H1 (cell line): ENCODE measurements around the gene ADAM12. TPM values are rescaled to one million over a fixed set of nuclear protein-coding genes. Genes with fewer than 3 reads are reported as not detected.

Experiments used
- CTCF ChIA-PET: fragments of 300-600 bp; sonication (Branson Sonifier 250); formaldehyde crosslinking; loops from one replicate; lab custom pipeline; 2021; ENCODE audit not compliant: partially characterized antibody; lab: Charles Lee
- POLR2A ChIA-PET: fragments of 300-600 bp; sonication (Branson Sonifier 250); formaldehyde crosslinking; loops from one replicate; lab custom pipeline; 2021; ENCODE audit warnings: inconsistent platforms; ENCODE audit not compliant: partially characterized antibody; lab: Charles Lee
- DNase-seq, 2 experiments: peaks; one replicate each; pipeline versions ENCODE4 v3.0.0 to v3.0.0-alpha.2; 2010 to 2022; ENCODE audit warnings: low spot score in 2 of 2, low read depth in 1 of 2, mixed read lengths in 1 of 2
- FAIRE-seq: peaks from 2 replicates; lab custom pipeline; 2011; peaks lifted over from hg19 to GRCh38; lab: Jason Lieb, UNC
- H2AFZ ChIP-seq: 2 replicates; pipeline ENCODE4 v1.8.1; 2012; ENCODE audit warnings: low read length, inconsistent platforms
- H2AK5ac ChIP-seq: 2 replicates; pipeline ENCODE4 v1.6.1; 2013; ENCODE audit warnings: low read depth, low read length
- H2BK120ac ChIP-seq: replicated peaks from 2 replicates; pipeline ENCODE3; 2013; ENCODE audit warnings: low read depth, low read length, inconsistent platforms
- H2BK12ac ChIP-seq: 2 replicates; pipeline ENCODE4 v1.6.1; 2013; ENCODE audit warnings: low read depth, low read length
- H2BK15ac ChIP-seq: 2 replicates; pipeline ENCODE4 v1.6.1; 2013; ENCODE audit warnings: low read length
- H2BK20ac ChIP-seq: 2 replicates; pipeline ENCODE4 v1.6.1; 2013; ENCODE audit warnings: low read length
- H2BK5ac ChIP-seq: 2 replicates; pipeline ENCODE4 v1.6.1; 2013; ENCODE audit warnings: low read depth, low read length
- H3K14ac ChIP-seq: 2 replicates; pipeline ENCODE4 v1.6.1; 2013; ENCODE audit warnings: inconsistent platforms; ENCODE audit not compliant: insufficient read length
- H3K18ac ChIP-seq: 2 replicates; pipeline ENCODE4 v1.6.1; 2013; ENCODE audit warnings: low read length; ENCODE audit errors: extremely low read depth
- H3K23ac ChIP-seq: 2 replicates; pipeline ENCODE4 v1.6.1; 2013; ENCODE audit warnings: inconsistent platforms; ENCODE audit not compliant: insufficient read length
- H3K23me2 ChIP-seq: 2 replicates; pipeline ENCODE4 v1.6.1; 2013; ENCODE audit warnings: low read depth, low read length
- H3K27ac ChIP-seq: 2 replicates; pipeline ENCODE4 v1.6.1; 2011; ENCODE audit warnings: low read depth, low read length, inconsistent platforms
- H3K27me3 ChIP-seq, 4 experiments: replicated peaks in 1 of 4; 1 replicate in 1 of 4; 2 replicates in 3 of 4; pipeline versions ENCODE4 v1.6.1 to v1.8.1; 2011 to 2013; ENCODE audit warnings: low read length in 3 of 4, mild to moderate bottlenecking in 3 of 4, inconsistent platforms in 2 of 4, mixed read lengths in 2 of 4, moderate library complexity in 1 of 4; ENCODE audit not compliant: control insufficient read depth in 3 of 4, insufficient read depth in 3 of 4; ENCODE audit errors: extremely low read depth in 1 of 4
- H3K36me3 ChIP-seq, 4 experiments: 2 replicates each; pipeline versions ENCODE4 v1.6.1 to v1.8.1; 2011 to 2013; ENCODE audit warnings: mild to moderate bottlenecking in 4 of 4, low read length in 3 of 4, moderate library complexity in 2 of 4, control low read depth in 1 of 4, inconsistent platforms in 1 of 4; ENCODE audit not compliant: insufficient read depth in 4 of 4, control insufficient read depth in 2 of 4
- H3K4ac ChIP-seq: replicated peaks from 2 replicates; pipeline ENCODE3; 2013; ENCODE audit warnings: low read length, low read depth, mixed read lengths, inconsistent platforms; ENCODE audit not compliant: insufficient read length
- H3K4me1 ChIP-seq, 4 experiments: replicated peaks in 1 of 4; 1 replicate in 1 of 4; 2 replicates in 3 of 4; pipeline versions ENCODE4 v1.6.1 to v1.8.1; 2011 to 2013; ENCODE audit warnings: low read length in 3 of 4, inconsistent platforms in 2 of 4, mixed read lengths in 1 of 4; ENCODE audit not compliant: insufficient read depth in 4 of 4, control insufficient read depth in 3 of 4
- H3K4me2 ChIP-seq, 2 experiments: 2 replicates each; pipeline versions ENCODE4 v1.6.1 to v1.8.1; 2011 to 2013; ENCODE audit warnings: low read depth in 2 of 2, low read length in 2 of 2, control low read depth in 1 of 2, inconsistent platforms in 1 of 2, mild to moderate bottlenecking in 1 of 2; ENCODE audit not compliant: insufficient read depth in 1 of 2
- H3K4me3 ChIP-seq, 4 experiments: fragments of 200-600, 300-600 bp in 1 of 4; sonication (generic), shearing (Covaris generic), sonication (Bioruptor Twin) in 1 of 4; 2 replicates each; pipeline versions ENCODE4 v1.5.1 to v1.8.1; 2011 to 2016; ENCODE audit warnings: low read length in 4 of 4, low read depth in 3 of 4, control low read depth in 2 of 4, inconsistent platforms in 2 of 4, mild to moderate bottlenecking in 2 of 4, mixed read lengths in 1 of 4, moderate library complexity in 1 of 4; ENCODE audit not compliant: insufficient read depth in 2 of 4; ENCODE audit errors: extremely low read depth in 1 of 4
- H3K56ac ChIP-seq: replicated peaks from 2 replicates; pipeline ENCODE3; 2013; ENCODE audit warnings: low read depth, mild to moderate bottlenecking, mixed read lengths, low read length, inconsistent platforms; ENCODE audit not compliant: insufficient read length
- H3K79me1 ChIP-seq: 2 replicates; pipeline ENCODE4 v1.6.1; 2013; ENCODE audit warnings: low read depth, low read length, control low read depth
- H3K79me2 ChIP-seq, 2 experiments: 2 replicates each; pipeline versions ENCODE4 v1.6.1 to v1.8.1; 2012 to 2013; ENCODE audit warnings: low read length in 2 of 2, mild to moderate bottlenecking in 2 of 2, inconsistent platforms in 1 of 2; ENCODE audit not compliant: insufficient read depth in 2 of 2, control insufficient read depth in 1 of 2
- H3K9ac ChIP-seq, 4 experiments: replicated peaks in 1 of 4; 1 replicate in 1 of 4; 2 replicates in 3 of 4; pipeline versions ENCODE4 v1.6.1 to v1.8.1; 2011 to 2013; ENCODE audit warnings: low read depth in 3 of 4, low read length in 3 of 4, control low read depth in 2 of 4, mild to moderate bottlenecking in 2 of 4, moderate library complexity in 2 of 4, inconsistent platforms in 1 of 4; ENCODE audit errors: extremely low read depth in 1 of 4
- H3K9me3 ChIP-seq, 2 experiments: 2 replicates each; pipeline versions ENCODE4 v1.6.1 to v1.8.1; 2012 to 2013; ENCODE audit warnings: mild to moderate bottlenecking in 2 of 2, moderate library complexity in 2 of 2, control low read depth in 1 of 2, inconsistent platforms in 1 of 2, low read depth in 1 of 2, low read length in 1 of 2, mixed read lengths in 1 of 2; ENCODE audit not compliant: insufficient read depth in 2 of 2
- H4K20me1 ChIP-seq, 2 experiments: replicated peaks in 1 of 2; 2 replicates each; pipeline versions ENCODE3 to v1.8.1; 2011 to 2013; ENCODE audit warnings: inconsistent platforms in 2 of 2, low read length in 2 of 2, mild to moderate bottlenecking in 1 of 2; ENCODE audit not compliant: insufficient read depth in 2 of 2, control insufficient read depth in 1 of 2
- H4K5ac ChIP-seq: 2 replicates; pipeline ENCODE4 v1.6.1; 2013; ENCODE audit warnings: low read length, low read depth, mixed read lengths, inconsistent platforms; ENCODE audit not compliant: insufficient read length
- H4K8ac ChIP-seq: 2 replicates; pipeline ENCODE4 v1.8.0; 2013; ENCODE audit warnings: mild to moderate bottlenecking, moderate library complexity, low read length, inconsistent platforms; ENCODE audit not compliant: insufficient read depth; ENCODE audit errors: extremely low read depth
- H4K91ac ChIP-seq: replicated peaks from 2 replicates; pipeline ENCODE3; 2013; ENCODE audit warnings: low read length, mixed read lengths, inconsistent platforms; ENCODE audit not compliant: insufficient read length
- BCL11A ChIP-seq, 2 experiments: IDR thresholded peaks; one replicate each; pipeline ENCODE4 v1.6.1; 2011; ENCODE audit warnings: low read depth in 2 of 2, low read length in 2 of 2, mild to moderate bottlenecking in 2 of 2
- CHD2 ChIP-seq: IDR thresholded peaks from 2 replicates; pipeline ENCODE4 v1.6.1; 2012; ENCODE audit warnings: low read length, improper control_type of control experiment
- GTF2F1 ChIP-seq: IDR thresholded peaks from 2 replicates; pipeline ENCODE4 v1.6.1; 2012; ENCODE audit warnings: low read depth, low read length, improper control_type of control experiment, borderline replicate concordance
- KDM1A ChIP-seq: fragments of 200-600, 300-600 bp; sonication (generic); IDR thresholded peaks from 2 replicates; pipeline ENCODE4 v1.7.1; 2016; ENCODE audit warnings: mild to moderate bottlenecking, low read length, borderline replicate concordance
- POLR2A ChIP-seq, 2 experiments: IDR thresholded peaks; 1 replicate in 1 of 2; 2 replicates in 1 of 2; pipeline ENCODE4 v1.6.1; 2011; ENCODE audit warnings: low read depth in 2 of 2, low read length in 2 of 2, mild to moderate bottlenecking in 2 of 2; ENCODE audit errors: control extremely low read depth in 1 of 2
- ZNF274 ChIP-seq: IDR thresholded peaks from 2 replicates; pipeline ENCODE4 v1.7.0; 2012; ENCODE audit warnings: low read length, borderline replicate concordance; ENCODE audit errors: extremely low read depth
- WGBS, 2 experiments: shearing (Covaris generic) in 1 of 2; methylation state at CpG; one replicate each; pipeline versions ENCODE4 v1.1.6 to v1.1.7; 2013 to 2015; ENCODE audit warnings: low lambda C conversion rate in 2 of 2, mixed read lengths in 2 of 2, inconsistent platforms in 1 of 2, low coverage in 1 of 2, missing lambda C conversion rate in 1 of 2; ENCODE audit not compliant: insufficient replicate concordance in 2 of 2, insufficient coverage in 1 of 2, insufficient read length in 1 of 2; ENCODE audit errors: extremely low coverage in 1 of 2, missing lambda C conversion rate in 1 of 2; 5-methylcytosine and 5-hydroxymethylcytosine counted together
- polyA plus RNA-seq, 7 experiments: library from polyadenylated mRNA; depleted of rRNA in 3 of 7; stranded (reverse) in 5 of 7; unstranded in 2 of 7; fragments of >200 nt in 5 of 7; fragments of 200-250 nt in 2 of 7; gene quantifications; 1 replicate in 5 of 7; 2 replicates in 1 of 7; 4 replicates in 1 of 7; pipeline versions ENCODE4 v1.2.1 to v1.2.3, GENCODE V29; 2011 to 2013; ENCODE audit warnings: missing spikeins in 2 of 7, mixed read lengths in 2 of 7
- total RNA-seq: library from RNA; stranded (reverse); fragmentation: NEBNext Ultra II Directional; extraction: Animal tissue kit (Norgen Biotek cat#: 25700); gene quantifications from 2 replicates; pipeline ENCODE4 v1.2.1, GENCODE V29; 2021
- TF ChIP-seq, protein P1 (sequence below), 3 experiments: IDR thresholded peaks; 1 replicate in 2 of 3; 2 replicates in 1 of 3; pipeline versions ENCODE4 v1.5.1 to v1.6.1; 2011; ENCODE audit warnings: low read length in 3 of 3, mild to moderate bottlenecking in 3 of 3, inconsistent platforms in 2 of 3, low read depth in 1 of 3, moderate library complexity in 1 of 3; ENCODE audit not compliant: insufficient read depth in 1 of 3; ENCODE audit errors: control extremely low read depth in 1 of 3
- TF ChIP-seq, protein P2 (sequence below): IDR thresholded peaks from 2 replicates; pipeline ENCODE4 v1.6.1; 2012; ENCODE audit warnings: inconsistent platforms

The ADAM12 gene
- total and polyA plus RNA-seq, 2 of the 8 experiments (the other 6 are each of a cell fraction or from before 2014, with no cell fraction given) = 0.07 to 0.17 TPM

DNA sequence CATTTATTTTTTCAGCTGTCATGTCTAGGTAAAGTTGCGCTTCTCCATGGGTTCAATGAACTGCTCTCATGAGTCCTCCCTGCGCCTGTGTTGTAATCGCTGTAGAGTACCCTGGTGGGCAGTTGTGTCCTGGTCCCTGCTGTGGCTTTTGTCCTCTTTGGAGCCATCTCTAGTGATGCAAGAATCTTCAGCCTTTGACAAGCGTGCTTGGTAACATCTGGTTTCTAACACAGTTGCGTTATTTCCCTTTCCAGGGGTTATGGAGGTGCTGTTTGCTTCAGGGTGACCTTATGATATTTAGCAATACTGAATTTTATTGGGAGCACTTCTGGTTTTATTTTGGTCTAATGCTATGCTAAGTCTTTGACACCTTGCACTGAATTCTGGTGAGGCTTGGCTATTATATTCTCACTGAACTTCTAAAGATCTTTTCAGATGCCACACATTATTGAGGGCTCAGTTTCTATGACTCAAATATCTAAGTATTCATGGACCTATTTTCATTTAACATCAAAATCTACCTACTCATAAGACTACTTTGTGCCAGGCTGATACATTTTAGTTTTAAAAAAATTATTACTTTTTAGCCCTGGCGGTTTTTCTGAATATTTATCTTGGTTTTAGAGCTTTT lies 403.3 kb downstream of the ADAM12 start:
- no peaks in the 10 kb centered on the region for H3K23me2 ChIP-seq
- no peaks in the 10 kb centered on the region for H3K79me2 ChIP-seq
- WGBS, 2 experiments = 90% methylated on average over 6 of the region's 6 CpGs; no CpG with 5 or more reads in 1 of the 2 experiments
- H3K14ac ChIP-seq = no peak overlapping the region
- no peak for DNase-seq
- no peak overlapping the region for H3K4ac ChIP-seq
- no peak overlapping the region for H4K8ac ChIP-seq
- no peak overlapping the region for H2BK5ac ChIP-seq
- no peaks in the 10 kb centered on the region for H3K79me1 ChIP-seq
- no peaks in the 10 kb centered on the region for H3K27me3 ChIP-seq
- H4K20me1 ChIP-seq = no peaks in the 10 kb centered on the region
- no peak overlapping the region for H3K18ac ChIP-seq
- H3K36me3 ChIP-seq = no peaks in the 10 kb centered on the region
- H2AK5ac ChIP-seq = no peak overlapping the region
- H3K9me3 ChIP-seq = no peaks in the 10 kb centered on the region
- H3K27ac ChIP-seq = no peak overlapping the region
- H3K4me3 ChIP-seq = no peak overlapping the region
- no peak overlapping the region for H2BK12ac ChIP-seq
- H2BK20ac ChIP-seq = no peak overlapping the region
- CTCF ChIA-PET = interaction anchor here (1.0 to 3.9 kb wide), 3 partner anchors 32 to 155 kb away, joined by 4 to 15 read pairs (median 5); no protein-coding TSS in a partner anchor
- no peak overlapping the region for H2BK120ac ChIP-seq
- no peak overlapping the region for H3K56ac ChIP-seq
- no peak overlapping the region for H4K5ac ChIP-seq
- FAIRE-seq = no peak
- peaks cover 0 to 7% (median 1%) of the 10 kb centered on the region in 4 experiments; a peak in 2 of 7 replicates for H3K4me1 ChIP-seq
- no peak overlapping the region for H4K91ac ChIP-seq
- POLR2A ChIA-PET = no interaction called here
- H2BK15ac ChIP-seq = no peak overlapping the region
- H2AFZ ChIP-seq = no peak overlapping the region
- H3K9ac ChIP-seq = no peak overlapping the region
- H3K4me2 ChIP-seq = no peak overlapping the region
- H3K23ac ChIP-seq = no peak overlapping the region
- TF ChIP-seq GTF2F1 (no peak), ZNF274 (no peak), BCL11A (IDR thresholded peaks at IDR 0.05; ENCODE audit: low read depth in 2 of 2, low read length in 2 of 2) (no peak), CHD2 (no peak), KDM1A (no peak), POLR2A (IDR thresholded peaks at IDR 0.05; ENCODE audit: control extremely low read depth in 1 of 2, low read depth in 2 of 2, low read length in 2 of 2) (no peak)
- TF ChIP-seq, protein P1, sequence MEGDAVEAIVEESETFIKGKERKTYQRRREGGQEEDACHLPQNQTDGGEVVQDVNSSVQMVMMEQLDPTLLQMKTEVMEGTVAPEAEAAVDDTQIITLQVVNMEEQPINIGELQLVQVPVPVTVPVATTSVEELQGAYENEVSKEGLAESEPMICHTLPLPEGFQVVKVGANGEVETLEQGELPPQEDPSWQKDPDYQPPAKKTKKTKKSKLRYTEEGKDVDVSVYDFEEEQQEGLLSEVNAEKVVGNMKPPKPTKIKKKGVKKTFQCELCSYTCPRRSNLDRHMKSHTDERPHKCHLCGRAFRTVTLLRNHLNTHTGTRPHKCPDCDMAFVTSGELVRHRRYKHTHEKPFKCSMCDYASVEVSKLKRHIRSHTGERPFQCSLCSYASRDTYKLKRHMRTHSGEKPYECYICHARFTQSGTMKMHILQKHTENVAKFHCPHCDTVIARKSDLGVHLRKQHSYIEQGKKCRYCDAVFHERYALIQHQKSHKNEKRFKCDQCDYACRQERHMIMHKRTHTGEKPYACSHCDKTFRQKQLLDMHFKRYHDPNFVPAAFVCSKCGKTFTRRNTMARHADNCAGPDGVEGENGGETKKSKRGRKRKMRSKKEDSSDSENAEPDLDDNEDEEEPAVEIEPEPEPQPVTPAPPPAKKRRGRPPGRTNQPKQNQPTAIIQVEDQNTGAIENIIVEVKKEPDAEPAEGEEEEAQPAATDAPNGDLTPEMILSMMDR (IDR thresholded peaks at IDR 0.05; ENCODE audit: control extremely low read depth in 1 of 3, insufficient read depth in 1 of 3, low read depth in 1 of 3, low read length in 3 of 3) = no peak
- TF ChIP-seq, protein P2, sequence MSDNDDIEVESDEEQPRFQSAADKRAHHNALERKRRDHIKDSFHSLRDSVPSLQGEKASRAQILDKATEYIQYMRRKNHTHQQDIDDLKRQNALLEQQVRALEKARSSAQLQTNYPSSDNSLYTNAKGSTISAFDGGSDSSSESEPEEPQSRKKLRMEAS = no peak
